ENCODE data around the gene SPDYE8.
"Not testable (repeated sequence)": the region's sequence is repeated elsewhere in the genome, so short reads cannot be mapped to it uniquely, and the experiment has no call there.

DNA sequence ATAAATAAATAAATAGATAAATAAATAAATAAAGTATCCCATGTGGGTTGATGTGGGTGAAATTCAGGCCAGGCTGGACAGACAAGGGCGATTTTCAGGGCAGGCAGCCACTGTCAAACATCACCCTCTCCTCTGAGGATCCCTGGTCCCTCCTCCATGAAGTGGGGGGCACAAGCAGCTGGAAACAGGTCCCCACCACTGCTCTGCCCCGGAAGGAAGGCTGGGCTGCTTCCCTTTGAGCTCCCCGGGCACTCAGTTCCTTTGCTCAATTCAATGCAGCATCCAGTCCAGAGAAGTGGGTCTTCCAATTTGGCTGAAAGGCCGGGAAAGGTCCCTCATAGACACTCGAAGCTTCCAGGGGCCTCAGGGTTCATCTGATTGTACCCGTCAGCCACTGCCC lies 49.2 kb downstream of the SPDYE8 start:
- TF ChIP-seq, protein P1, sequence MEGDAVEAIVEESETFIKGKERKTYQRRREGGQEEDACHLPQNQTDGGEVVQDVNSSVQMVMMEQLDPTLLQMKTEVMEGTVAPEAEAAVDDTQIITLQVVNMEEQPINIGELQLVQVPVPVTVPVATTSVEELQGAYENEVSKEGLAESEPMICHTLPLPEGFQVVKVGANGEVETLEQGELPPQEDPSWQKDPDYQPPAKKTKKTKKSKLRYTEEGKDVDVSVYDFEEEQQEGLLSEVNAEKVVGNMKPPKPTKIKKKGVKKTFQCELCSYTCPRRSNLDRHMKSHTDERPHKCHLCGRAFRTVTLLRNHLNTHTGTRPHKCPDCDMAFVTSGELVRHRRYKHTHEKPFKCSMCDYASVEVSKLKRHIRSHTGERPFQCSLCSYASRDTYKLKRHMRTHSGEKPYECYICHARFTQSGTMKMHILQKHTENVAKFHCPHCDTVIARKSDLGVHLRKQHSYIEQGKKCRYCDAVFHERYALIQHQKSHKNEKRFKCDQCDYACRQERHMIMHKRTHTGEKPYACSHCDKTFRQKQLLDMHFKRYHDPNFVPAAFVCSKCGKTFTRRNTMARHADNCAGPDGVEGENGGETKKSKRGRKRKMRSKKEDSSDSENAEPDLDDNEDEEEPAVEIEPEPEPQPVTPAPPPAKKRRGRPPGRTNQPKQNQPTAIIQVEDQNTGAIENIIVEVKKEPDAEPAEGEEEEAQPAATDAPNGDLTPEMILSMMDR (IDR thresholded peaks at IDR 0.05) = not testable (repeated sequence)
- TF ChIP-seq POLR2A, POLR2AphosphoS5, EP300 (IDR thresholded peaks at IDR 0.05): not testable (repeated sequence)
